GM10248 (cell line): ENCODE data around the gene BMPR1B.
A peak's percentile ranks its signal among the peaks of the same experiment; 100 is the strongest.

ENCODE experiments used
- CTCF ChIA-PET: fragments of 300-600 bp; sonication (Branson Sonifier 250); formaldehyde crosslinking; extraction: SDS; loops from one replicate; lab custom pipeline; 2021; ENCODE audit warnings: antibody characterized with exemption; lab: Yijun Ruan, JAX
- POLR2A ChIA-PET: fragments of 350-650 bp; sonication (Branson Sonifier 250); formaldehyde crosslinking; extraction: SDS; loops from one replicate; lab custom pipeline; 2020; ENCODE audit warnings: antibody characterized with exemption; lab: Yijun Ruan, JAX
- DNase-seq: peaks from one replicate; pipeline ENCODE4 v3.0.0; 2012; ENCODE audit errors: extremely low spot score
- CTCF ChIP-seq: IDR thresholded peaks from 2 replicates; pipeline ENCODE4 v1.5.1; 2012; ENCODE audit warnings: mild to moderate bottlenecking, low read depth; ENCODE audit errors: extremely low read depth, missing control alignments, control extremely low read depth

Gene BMPR1B

GRCh38 chr4:94741304-94741703 is 16.5 kb upstream of the BMPR1B start:
- TF ChIP-seq CTCF, result no peak
- DNase-seq, result no peak
- ChIA-PET POLR2A (no interaction called here), CTCF (interaction anchor here (1.1 to 1.3 kb wide), 3 partner anchors 9 to 21 kb away, joined by 3 to 4 read pairs (median 3); no protein-coding TSS in a partner anchor)

GRCh38 chr4:94743838-94744237 is 13.9 kb upstream of the BMPR1B start:
- POLR2A ChIA-PET, result no interaction called here
- no peak for DNase-seq
- TF ChIP-seq CTCF, result no peak
- CTCF ChIA-PET, result no interaction called here

GRCh38 chr4:94744850-94745249 is 12.9 kb upstream of the BMPR1B start:
- TF ChIP-seq CTCF, result no peak
- no peak for DNase-seq
- CTCF ChIA-PET, result no interaction called here
- POLR2A ChIA-PET, result interaction anchor here (0.5 kb wide), 1 partner anchor 15 kb away, joined by 3 read pairs; no protein-coding TSS in a partner anchor

GRCh38 chr4:94746746-94747145 is 11.0 kb upstream of the BMPR1B start:
- DNase-seq, result no peak
- ChIA-PET POLR2A (no interaction called here), CTCF (no interaction called here)
- no peak for TF ChIP-seq CTCF

GRCh38 chr4:94758141-94758699 is 465 bp downstream of the BMPR1B start:
- ChIA-PET POLR2A (no interaction called here), CTCF (no interaction called here)
- no peak for TF ChIP-seq CTCF
- peak; percentile 8 for DNase-seq

- ChIA-PET CTCF (no interaction called here), POLR2A (no interaction called here)
Observed at GRCh38 chr4:94758700-94759399, 1.1 kb downstream of the BMPR1B start.

More at GRCh38 chr4:94758700-94759399, 1.1 kb downstream of the BMPR1B start:
- peak; percentile 8 for DNase-seq
- no peak for TF ChIP-seq CTCF
